ENCODE measurements around the gene TUBA4A.
A peak's percentile ranks its signal among the peaks of the same experiment; 100 is the strongest.
"Not testable (repeated sequence)": the region's sequence is repeated elsewhere in the genome, so short reads cannot be mapped to it uniquely, and the experiment has no call there.

TUBA4A gene

GRCh38 chr2:219266886-219267285, 13.2 kb upstream of the TUBA4A start:
- DNase-seq: no peak

- DNase-seq: no peak
These were observed 12.5 kb upstream of the TUBA4A start for GRCh38 chr2:219266232-219266631.

DNA sequence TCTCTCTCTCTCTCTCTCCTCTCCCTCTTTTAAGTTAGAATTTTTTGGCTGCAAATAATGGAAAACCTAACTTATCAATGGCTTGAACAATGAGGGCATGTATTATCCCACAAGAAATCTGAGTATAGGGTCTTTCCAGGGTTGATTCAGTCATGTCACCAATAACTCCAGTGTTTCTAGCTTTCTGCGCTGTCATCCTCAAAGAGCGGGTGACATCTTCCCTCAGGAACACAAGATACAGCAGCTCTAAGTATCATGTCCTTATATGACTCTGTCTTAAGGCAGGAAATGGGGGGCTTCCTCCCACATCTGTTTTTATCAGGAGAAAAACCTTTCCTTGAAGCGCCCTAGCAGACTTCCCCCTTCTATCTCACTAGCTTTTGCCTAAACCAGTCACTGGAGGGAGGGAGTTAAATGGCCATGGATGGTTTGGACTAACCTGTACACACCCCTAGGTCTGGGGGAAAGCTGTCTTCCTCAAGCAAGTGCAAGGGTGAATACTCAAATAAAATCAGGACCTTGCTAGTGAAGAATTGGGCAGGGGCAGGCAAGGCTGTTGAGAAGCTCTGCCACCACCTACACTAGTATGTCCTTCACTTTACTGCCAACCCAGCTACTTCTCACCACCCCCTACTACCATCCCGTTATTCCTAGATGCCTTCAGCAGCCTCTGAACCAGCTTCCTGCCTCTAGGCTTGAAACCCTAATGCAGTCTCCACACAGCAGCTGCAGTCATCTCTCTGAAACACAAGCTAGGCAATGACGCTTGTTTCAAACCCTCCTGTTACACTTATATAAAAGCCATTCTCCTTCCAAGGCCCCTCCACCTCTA, 7.5 kb upstream of the TUBA4A start:
- no peak for DNase-seq

DNA sequence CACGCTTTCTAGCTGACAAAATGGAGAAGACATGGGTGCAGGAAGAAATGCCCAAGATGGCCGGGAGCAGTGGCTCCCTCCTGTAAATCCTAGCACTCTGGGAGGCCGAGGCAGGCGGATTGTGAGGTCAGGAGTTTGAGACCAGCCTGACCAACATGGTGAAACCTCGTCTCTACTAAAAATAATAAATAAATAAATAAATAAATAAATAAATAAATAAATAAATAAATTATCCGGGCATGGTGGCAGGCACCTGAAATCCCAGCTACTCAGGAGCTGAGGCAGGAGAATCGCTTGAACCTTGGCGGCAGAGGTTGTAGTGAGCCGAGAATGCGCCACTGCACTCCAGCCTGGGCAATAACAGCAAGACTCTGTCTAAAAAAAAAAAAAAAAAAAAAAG, 5.2 kb upstream of the TUBA4A start:
- not testable (repeated sequence) for DNase-seq

DNA sequence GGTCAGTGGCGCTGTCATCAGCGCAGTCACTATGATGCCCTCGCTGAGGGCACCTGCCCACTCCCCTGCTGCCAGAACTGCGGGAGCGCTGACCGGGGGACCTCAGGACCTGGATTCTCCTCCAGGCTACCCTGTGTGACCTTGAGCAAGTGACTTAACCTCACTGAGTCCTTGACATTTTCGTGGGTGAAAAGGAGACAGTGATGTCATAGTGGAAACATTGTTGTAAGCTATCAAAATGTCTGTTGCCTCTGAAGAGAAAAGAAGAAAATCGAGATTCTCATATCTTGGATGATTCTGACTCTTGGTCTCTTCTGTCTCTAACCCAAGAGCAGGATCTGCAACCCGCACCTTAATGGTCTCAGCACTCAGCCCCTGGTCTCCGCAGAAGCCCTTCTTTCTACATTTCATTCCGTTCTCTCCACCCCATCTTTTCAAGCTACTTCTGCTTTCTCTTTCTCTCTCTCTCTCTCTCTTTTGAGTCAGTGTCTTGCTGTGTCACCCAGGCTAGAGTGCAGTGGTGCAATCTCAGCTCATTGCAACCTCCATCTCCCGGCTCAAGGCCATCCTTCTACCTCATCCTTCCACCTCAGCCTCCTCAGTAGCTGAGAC, 978 bp upstream of the TUBA4A start:
- no peak for DNase-seq

DNA sequence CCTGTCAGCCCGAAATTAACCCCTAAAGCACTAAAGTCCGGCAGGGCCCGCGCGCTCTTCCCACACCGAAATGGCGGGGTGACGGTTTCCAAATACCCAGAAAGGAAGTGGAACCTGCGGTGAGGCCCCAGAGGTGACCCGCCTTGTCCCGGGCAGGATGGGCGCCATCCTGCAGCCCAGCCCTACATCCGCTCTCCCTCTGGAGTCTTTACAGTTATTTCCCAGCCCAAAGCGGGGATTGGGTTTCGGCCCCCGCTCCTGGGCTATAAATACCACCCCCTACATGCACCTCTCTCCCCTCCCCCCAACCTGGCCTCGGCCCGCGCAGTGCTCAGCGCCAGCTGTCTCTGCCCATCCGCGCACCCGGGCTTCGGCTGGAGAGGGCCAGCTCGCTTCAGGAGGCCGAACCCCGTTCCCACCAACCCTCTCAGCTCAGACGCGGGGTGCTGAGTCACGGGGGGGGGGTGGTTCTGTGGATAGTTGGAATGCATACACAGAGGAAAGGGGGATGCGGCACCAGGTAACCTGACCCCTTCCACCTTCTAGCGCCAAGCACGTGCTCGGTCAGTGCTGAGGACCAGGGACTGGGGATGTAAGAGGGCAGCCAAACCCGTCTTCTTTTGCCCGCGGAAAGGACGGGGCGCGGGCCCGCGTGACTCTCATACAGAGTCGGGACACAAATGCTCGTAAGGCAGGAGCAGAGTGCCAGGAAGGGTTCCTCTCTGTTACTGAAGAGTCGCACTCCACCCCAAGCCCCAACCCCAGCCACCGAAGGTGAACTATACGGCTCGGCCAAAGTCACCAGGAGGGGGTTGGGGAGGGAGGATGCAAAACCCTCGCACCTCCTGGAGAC, 592 bp downstream of the TUBA4A start, which contains the start of gene TUBA4B:
Gene TUBA4B (plus strand): TSS at position 344 of the 853 bp plus-strand sequence. CDS start 165 bp downstream, at position 509.
- no peak for DNase-seq

GRCh38 chr2:219252570-219252899, 1.2 kb downstream of the TUBA4A start:
- no peak for DNase-seq

GRCh38 chr2:219252084-219252483, 1.6 kb downstream of the TUBA4A start:
- no peak for DNase-seq

GRCh38 chr2:219251656-219252055, 2.1 kb downstream of the TUBA4A start:
- DNase-seq: no peak

GRCh38 chr2:219250049-219250781, 3.5 kb downstream of the TUBA4A start:
- no peak for DNase-seq

GRCh38 chr2:219249203-219249980, 4.3 kb downstream of the TUBA4A start:
- DNase-seq: peak; percentile 50

- DNase-seq: no peak
These were observed 4.9 kb downstream of the TUBA4A start for GRCh38 chr2:219248845-219249202.

- DNase-seq: no peak
These were observed 5.8 kb downstream of the TUBA4A start for GRCh38 chr2:219247678-219248642.

DNA sequence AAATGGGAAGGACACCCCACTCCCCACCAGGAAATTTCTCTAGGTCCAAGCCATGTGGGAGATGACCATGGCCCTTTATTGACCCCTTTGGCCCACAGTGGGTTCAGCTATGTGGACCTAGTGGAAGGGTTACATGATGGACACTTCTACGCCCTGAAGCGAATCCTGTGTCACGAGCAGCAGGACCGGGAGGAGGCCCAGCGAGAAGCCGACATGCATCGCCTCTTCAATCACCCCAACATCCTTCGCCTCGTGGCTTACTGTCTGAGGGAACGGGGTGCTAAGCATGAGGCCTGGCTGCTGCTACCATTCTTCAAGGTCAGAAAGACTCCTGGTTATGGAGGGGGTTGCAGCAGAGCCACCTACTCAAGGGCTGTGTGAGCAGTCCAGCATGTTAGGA, 7.2 kb downstream of the TUBA4A start:
- no peak for DNase-seq

- DNase-seq: no peak
These were observed 7.9 kb downstream of the TUBA4A start for GRCh38 chr2:219245899-219246230.

DNA sequence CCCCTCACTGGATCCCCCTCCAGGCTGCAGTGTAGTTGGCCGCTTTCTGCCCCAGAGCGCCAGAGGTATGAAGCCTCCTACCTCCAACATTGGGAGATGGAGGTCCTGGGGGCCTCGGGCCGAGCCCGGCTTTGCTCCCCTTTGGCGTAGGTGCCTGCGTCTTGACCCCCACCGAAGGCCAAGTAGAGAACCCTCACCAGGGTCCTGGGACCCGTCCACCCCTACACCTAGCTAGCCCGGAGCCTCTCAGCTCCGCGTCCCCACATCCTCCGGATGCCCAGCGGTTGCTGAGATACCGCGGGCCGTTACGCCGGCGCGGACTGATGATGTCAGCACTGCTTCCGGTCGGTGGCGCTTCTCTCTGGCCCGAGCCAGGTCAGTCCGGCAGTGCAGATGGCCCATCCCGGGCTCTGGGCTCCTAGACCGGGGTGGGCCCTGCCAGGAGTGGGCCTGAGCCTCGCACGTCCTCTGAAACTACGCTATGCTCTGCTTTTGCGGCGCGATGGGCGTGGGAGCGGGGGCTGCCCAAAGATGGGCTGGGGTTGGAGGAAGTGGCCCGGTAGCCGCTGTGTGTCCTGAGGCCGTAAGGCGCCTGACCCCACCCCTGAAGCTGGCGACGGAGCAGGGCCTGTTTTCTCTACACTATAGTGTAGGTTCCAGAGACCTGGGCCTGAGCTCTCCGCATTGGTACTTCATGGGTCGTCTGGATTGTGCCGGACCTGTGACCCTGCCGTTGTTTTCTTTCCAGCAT, 8.4 kb downstream of the TUBA4A start, which contains the start of the genes GLB1L and STK16:
Gene GLB1L (minus strand): TSS at position 297 of the 751 bp plus-strand sequence. CDS start 1,871 bp downstream, outside the sequence.
Gene STK16 (plus strand): TSS at position 332 of the 751 bp plus-strand sequence. CDS start 521 bp downstream, outside the sequence.
- no peak for DNase-seq

GRCh38 chr2:219244789-219245147, 8.9 kb downstream of the TUBA4A start:
- DNase-seq: no peak

- no peak for DNase-seq
These were observed 10.4 kb downstream of the TUBA4A start for GRCh38 chr2:219243291-219243761.

- no peak for DNase-seq
These were observed 19.4 kb downstream of the TUBA4A start for GRCh38 chr2:219234331-219234730.

GRCh38 chr2:219230059-219230540, 23.6 kb downstream of the TUBA4A start:
- no peak for DNase-seq
